Glomerular visceral epithelial cell (primary cell): Measurements from ENCODE around the gene PIEZO2.
"Not testable (repeated sequence)": the region's sequence is repeated elsewhere in the genome, so short reads cannot be mapped to it uniquely, and the experiment has no call there.

Source experiments
- DNase-seq: peaks from one replicate; pipeline ENCODE4 v3.0.0-alpha.2; 2016; ENCODE audit errors: extremely low spot score

The PIEZO2 gene

DNA sequence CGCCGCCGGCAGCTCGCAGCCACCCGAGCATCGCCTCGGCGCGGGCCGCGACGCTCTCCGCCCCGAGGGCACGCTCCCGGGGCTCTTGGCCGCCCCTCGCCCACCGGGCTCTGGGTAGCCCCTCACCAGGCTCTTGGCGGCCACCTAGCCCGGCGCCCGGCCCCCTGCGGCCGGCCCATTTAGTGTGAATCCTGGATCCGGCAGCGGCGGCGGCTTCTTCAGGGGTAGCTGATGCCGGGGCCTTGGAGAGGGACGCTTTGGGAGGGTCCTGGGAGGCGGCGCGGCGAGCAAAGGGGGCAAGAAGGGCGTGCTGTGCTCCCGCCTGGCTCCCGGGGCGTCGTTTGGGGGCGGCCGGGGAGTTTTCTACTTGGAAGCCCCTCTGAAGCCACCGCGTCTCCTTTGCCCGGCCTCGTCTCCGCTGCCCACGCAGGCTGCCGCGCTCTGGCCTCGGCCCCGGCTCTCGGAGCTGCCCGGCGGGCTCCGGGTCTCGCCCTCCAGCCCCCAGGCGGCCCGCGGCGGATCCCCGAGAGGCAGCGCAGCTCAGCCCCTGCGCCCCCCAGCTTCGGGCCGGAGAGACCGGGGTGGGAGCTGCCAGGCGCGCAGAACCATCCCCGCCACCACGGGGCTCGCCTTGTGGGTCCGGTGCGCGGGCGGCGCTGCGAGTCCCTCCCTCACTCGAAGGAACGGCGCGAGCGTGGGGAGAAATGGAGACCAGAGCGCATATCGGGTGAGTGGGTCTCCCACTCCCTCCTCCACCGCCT lies 509 bp downstream of the PIEZO2 start:
- no peak for DNase-seq

DNA sequence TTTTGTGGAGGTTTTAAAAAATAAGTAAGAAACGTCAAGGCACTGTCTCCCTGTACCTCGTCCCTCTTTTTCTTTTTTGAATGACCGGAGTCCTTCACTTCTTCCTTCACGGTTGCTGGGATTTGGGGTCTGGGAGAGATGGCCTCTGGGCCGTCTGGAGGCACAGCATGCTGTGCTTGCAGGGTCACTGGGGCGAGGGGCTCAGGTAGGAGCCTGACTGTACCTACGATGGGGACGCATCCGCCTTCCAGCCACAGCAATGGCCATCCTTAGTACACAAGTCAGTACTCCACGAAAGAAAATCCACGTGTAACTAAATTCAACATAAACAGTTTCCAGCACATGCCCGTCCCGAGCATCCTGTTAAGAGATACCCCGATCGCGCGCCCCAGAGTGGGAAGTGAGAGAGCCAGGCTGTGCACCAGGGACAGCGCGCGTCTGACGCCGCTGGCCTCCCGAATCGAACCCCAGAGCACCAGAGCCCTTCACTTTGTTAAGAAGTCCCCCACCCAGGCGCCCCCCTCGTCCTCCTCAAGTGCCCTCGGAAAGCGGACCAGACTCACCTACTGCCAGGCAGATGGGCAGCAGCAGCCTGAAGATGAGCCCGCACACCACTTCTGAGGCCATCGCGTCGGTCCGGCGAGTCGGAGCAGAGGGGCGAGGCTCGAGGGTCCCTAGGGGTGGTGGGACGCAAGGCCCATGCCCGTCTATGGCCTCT lies 1.2 kb downstream of the PIEZO2 start:
- DNase-seq: no peak

DNA sequence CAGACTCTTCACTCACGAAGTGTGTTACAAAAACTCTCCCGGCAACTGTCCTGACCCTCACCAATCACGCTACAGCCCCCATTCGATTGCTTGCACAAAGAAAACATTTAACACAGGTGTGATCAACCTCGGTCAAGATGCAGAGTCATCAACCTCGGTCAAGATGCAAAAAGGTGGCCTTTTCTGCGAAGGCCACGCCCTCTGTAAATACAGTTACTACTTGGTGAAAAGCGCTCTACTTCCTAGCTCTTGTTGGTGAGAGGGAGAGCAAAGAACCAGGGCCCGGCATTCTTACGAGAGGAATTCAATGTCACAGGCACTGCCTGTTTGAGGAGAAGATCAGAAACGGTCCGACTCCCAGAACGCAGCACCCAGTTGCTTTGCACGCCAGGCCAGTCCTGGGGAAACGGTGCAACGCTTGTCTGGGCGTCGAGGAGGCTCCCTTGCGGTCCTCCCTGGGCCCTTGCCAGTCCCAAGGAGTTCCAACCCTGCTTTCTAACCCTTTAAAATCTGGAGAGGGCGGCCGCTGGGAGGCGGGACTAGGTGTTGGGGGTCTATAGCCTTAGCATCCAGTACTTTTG lies 1.9 kb downstream of the PIEZO2 start:
- no peak for DNase-seq

DNA sequence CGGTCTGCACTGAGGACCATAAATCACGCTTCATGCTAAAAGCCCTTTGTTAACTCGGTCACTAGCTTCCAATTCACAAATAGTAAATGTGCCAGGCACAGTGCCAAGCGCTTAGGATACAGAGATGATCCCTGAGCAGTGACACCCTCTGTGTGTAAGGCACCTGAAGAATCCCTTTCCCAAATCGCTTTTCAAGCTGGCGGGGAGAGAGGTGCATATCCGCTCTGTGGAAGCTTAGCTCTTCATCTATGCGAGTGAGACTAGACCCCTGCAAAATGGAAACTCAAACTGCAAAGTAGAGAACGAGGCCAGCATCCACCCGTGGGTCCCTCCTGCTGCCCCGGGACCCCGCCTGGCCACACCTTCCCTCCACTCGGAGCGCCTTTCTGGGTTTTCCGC lies 2.4 kb downstream of the PIEZO2 start:
- DNase-seq: no peak

DNA sequence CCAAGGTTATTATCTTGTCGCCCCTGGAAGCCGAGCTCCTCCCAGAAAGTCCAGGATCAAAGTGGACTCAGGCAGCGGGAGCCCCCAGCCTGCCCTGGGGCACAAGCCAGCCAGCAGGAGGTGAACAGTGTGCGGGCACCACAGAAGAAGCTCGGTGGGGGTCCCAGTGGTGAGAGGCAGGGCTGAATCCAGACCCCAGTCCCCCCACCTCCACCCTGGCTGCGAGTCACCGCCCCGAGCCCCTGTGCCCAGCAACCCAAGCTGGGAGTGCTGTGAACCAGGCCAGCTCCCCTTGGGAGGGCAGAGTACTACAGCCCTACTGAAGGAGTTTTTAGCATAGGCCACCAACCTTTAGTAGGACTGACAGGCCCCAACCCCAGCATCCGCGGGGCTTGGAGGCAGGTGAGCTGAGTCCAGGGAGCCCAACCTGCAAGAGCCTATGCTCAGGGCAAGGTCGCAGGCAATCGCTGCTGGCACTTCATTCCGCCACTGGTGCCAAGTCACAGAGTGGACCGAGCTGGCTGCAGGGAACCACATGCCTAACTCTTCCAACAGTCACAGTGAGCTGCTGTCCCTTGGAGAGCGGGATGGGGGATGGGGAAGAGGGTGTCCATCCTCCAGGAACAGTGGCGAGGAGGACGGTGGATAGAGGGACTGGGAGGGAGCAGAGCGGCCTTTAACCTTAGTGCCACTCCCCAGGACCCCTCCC lies 3.0 kb downstream of the PIEZO2 start:
- no peak for DNase-seq

DNA sequence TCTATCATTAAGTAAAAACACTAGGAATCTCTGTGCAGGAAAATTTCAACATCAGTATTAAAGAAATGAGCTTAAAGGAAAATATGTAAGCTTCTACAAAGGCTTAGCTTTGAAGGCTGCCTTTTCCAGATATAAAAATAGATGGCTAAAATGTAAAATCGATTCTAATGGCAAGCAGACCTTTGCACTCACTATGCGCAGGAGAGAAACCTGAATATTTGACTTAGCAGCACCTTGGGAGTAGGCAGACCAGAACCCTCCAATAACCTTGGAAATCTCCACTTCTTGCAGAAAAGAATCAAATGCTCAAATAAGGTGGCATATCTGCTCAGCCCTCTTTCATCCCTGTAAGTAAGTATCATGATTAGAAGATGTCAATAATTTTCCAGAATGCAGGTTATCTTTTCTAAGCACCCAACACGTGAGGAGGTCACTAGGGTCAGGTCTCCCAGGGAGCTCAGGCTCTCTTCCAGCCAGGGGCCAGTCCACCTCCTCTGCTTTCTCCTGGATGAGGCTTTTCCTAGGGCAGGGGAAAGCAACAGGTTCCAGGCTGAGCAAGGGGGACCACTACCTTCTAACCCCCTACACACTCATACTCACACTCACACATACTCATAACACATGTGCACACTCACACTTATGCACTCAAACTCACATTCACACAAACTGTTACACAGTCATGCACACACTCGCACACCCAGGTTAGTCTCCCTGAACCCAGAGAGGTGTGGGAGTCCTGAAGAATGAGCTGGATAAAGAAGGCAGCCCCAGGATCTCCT lies 3.8 kb downstream of the PIEZO2 start:
- DNase-seq: no peak

DNA sequence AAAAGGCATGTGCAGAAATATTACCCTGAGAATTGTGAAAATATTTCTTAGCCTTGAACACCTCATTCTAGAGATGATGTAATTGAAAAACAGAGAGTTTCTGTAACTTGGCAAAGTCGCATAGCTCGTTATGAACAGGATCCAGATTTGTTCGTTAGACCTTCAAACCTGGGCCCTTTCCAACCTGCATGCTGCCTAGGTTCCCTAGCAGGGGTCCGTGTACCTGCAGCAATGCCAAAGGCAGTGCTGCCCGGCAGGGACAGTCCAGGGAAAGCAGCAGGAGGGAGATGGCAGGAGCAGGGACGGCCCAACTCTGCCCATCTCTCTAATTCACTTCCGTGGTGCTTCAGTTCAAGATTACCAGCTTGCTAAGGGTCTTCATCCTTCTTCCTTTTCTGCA lies 12.0 kb downstream of the PIEZO2 start:
- DNase-seq: no peak

DNA sequence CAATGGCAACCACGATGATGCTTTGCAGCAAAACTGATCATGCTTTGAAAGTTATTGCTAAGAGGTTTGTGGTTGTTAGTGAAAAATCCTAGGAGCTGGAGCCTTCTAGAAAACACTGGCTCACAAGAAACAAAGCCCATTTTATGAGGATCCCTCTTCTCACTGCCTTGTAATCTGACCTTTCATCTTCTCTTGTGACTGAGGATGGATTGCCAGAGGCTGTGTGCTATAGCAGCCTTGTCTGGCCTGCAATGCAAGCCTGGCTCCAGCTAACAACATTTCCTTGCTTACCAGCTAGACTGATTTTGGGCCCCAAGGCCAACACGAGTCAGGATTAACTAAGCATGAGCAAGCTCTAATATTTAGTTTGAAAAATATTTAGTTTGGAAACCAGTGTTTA lies 13.1 kb downstream of the PIEZO2 start:
- no peak for DNase-seq

DNA sequence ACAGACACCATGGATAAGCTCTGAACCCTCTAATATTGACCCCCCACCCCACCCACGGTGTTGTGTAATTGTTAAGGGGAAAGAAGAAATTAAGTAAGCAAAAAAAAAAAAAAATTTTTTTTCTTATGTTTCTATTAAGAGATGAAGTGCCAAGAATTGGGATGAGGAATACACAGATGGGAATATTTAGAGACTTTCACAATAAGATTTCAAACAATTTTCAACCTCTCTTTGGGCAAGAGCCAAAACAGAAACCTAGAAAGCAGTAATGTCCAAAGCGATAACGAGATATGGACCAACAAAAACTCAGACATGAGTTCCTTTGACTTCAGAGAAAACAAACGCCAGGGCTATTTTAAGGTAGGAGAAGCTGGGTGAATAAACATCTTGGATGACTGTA lies 14.4 kb downstream of the PIEZO2 start:
- no peak for DNase-seq

DNA sequence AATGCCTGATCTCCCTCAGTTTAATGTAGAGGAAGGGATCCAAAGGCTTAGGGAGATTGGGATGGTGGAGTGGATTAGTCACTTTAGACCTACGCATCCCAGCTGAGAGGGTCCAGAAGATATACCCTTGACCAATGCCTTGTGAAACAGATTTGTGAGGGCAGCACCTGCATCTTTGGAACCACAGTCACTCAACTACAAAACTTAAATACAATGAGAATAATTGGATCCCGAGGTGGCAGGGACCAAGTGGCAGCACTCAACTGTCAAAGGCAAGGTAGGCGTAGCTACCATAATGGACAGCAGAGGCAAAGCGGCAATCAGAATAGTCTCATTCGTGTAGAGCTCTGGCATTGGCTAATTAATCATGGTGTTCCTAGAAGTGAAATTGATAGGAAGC lies 20.3 kb downstream of the PIEZO2 start:
- not testable (repeated sequence) for DNase-seq

DNA sequence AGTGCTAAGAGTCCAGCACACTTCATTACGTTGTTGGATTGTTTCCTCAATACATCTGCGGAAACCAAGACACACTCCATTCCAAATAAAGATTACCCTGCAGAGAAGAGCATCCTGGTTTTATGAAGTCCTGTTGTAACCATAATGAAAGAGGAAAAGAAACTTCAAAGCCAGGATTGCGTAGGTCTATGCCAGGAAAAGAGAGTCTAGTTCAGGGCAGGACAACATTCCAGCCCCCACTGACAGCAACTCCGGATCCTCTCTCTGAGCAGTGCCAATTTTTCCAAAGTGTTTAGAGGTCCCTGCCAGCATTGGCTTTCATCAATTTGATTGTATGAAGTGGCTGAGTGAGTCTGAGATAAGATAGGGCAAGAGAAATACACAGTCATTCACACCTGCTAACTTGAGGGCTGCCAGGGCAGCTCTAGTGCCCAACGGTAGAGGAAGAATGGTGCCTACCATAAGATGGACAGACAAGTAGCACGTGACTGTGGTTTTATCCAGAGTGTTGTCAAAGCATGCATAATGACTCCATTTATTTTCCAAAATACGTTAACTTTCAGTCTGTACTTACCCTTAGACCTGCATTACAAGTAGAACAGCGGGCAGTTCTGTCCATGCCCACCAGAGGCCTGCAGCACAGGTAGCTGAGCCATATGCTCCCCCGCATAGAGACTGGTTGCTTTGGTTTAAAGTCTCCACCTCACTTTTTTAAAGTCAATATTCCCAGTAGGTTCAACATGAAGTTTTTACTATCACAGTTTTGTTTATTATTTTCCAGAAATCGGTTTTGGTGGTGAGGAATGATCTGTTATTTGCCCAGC lies 23.7 kb downstream of the PIEZO2 start:
- no peak for DNase-seq

DNA sequence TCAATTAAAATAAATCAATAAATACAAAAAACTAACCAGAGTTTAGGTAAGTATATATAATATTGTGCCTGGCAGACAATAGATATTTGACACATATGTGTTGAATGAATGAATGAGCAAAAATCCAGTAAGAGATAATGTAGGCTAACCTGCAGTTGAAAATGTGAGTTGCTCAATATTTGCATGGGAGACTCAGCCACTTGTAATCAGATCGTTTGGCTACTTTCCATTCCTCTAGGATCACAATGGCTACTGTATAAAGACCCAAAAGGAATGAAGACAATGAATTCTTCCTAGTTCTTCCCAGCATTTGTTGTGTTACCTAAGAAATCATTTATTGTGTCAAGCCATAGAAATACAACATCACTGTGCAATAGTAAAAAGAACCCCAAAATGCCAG lies 25.3 kb downstream of the PIEZO2 start:
- no peak for DNase-seq

DNA sequence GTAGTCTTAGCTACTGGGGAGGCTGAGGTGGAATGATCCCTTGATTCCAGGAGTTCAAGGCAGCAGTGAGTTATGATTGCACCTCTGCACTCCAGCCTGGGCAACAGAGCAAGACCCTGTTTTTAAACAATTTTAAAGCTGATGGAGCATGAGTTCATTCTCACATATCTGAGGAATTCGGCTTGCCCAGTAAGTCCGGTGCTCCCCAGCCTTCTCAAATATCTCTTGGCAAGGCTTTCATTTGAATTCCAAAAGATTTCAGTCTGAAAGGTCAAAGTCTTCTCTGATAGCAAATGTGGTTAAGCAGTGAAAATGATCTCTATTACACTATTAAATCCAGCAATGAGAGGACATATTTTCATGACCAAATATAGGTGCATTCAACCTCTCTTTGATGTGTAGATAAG lies 27.9 kb downstream of the PIEZO2 start:
- no peak for DNase-seq

DNA sequence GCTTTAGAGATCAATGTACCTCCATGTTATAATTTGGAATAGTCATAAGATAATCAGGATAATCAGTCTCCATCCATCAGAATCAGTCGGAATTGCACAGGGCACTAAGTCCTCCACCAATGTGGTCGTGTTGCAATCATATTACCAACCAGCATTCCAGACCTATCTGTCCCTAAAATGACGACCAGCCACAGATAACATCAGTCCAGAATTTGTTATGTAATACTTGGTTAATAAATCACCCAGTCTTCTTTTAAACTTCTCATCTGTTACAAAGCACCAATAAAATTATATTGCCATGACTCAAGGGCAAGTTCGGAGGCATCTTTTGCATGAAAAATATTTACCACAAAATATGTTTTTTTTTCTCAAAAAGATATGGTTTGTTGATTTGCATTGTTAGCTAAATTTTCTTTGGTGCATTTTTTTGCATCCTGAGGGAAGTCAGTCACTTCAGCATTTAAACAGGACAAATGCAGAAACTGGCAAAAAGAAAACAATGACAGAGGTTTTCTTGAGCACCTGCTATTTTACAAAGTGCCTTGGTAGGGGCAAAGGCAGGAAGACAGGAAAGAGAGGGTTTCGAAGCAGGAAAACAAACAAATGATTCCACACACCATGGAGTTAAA lies 29.3 kb downstream of the PIEZO2 start:
- DNase-seq: no peak

DNA sequence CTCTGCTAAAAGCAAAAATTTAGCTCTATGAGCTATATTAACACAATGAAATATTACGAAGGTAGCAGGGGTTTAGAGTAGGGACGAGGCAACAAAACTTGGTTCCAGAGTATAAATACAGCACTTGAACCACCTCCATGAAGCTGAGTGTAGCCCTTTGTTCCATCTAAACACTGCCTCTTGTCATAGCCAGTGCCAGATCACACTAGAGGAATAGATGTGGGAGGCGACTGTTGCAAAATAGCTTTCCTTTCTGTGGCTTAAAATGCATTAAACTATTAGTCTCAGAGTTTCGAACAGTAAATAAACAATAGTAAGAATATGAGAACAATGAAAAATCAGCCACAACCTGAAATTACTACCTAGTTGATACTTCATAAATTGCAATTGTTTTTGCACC lies 29.8 kb downstream of the PIEZO2 start:
- DNase-seq: no peak

DNA sequence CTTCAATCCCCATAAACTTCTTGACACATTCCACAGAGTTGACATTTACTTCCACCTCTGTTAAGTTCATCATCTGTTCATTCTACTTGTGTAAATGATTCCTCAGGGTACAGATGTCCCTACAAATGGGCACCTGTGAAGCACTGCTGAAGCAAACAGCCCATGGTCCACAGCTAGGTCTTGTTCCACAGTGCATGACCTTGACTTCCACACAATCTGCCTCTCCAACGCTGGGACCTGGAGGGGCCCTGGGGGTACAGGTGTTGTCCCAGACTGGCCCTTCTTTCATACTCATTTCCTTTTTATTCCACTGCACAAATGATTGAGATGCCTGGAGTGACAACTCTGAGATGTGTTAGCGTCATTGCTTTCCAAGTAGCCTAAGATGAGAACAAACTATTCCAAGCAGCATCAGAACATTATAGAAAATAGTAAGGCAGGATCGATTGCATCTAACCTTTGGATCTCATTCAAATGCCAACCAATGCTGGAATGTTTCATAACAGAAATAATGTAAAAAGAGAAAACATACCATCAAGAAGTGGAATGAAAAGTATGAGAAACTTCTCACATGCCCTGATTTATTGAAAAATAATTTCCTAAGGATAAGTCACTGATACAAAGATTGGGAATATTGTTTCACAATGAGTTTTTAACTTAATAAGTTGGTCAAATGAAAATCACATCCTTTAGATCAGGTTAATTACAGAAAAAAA lies 31.2 kb downstream of the PIEZO2 start:
- no peak for DNase-seq

DNA sequence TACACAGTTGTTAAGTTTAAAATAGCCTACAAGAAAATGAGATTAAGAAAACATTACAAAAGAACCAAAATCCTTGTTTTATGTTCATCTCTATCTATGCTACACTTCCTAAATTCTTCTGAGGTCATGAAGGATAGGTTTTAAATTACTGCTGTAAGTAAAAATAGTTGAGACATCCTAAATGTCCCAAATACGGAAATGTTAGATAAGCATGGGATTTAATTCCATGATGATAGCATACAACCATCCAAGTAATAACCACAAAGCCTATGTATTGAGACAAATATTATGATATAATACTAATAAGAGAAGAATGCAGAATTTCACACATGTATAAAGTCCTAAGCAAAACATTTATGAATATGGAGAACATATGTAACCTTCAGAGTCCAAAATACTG lies 34.1 kb downstream of the PIEZO2 start:
- no peak for DNase-seq

DNA sequence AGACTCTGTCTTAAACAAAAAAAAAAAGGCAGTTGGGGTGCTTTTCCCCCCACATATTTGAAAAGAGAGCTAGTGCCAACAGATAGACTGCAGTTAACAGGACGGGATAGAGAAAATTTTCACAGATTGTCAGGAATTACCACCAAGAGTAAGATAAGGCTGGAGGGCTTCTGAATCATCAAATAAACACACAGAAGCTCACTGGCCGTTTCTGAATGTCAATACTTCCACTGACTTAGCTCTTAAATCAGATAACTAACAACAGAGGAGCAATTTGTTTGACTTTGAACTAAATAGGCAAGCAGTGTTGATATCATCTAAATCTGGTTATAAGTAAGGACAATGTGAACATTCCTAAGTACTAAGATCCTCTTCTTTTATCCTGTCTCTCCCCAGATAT lies 34.7 kb downstream of the PIEZO2 start:
- DNase-seq: no peak

DNA sequence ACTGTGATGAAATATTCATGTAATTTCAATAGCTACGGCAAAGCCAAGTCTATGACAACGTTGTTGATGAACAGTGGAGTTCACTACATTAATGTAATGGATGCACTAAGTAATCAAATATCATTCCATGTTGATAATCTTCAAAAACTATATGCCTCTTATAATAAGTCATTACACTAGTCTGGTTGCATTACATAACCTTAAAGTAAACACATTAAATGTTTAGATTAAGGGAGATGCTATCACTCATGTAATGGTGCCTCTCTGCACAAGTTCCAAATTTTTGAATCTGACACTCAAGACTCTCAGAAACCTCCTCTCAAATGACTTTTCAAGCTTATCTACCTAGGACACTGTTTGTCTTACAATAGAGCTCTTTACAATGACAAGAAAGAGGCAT lies 35.4 kb downstream of the PIEZO2 start:
- DNase-seq: no peak

DNA sequence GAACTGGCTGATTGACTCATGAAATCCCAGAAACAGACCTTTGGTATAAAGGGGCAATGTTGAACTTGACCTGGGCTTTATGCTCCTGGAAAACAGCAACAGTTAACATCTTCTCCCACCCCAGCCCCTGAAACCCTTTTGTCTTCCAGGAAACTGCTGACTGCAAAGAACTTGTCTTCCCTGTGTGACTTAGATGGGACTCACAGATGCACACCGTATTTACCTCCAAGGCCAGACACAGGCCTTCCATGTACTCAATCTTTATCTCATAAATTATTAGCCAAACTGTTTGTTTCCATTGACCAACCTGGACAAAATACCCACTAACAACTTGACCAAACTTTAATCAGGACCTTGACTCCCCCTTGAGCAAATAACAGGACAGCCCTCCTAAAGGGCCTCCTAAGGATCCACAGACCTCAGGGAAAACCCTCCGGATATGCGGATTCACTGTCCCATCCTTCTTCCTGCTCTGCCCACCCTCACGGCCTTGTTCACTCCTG lies 36.3 kb downstream of the PIEZO2 start:
- no peak for DNase-seq
